Progenitor cell of endocrine pancreas (in vitro differentiated cells): Measurements from ENCODE around the gene BPIFB2. TPM values are rescaled to one million over a fixed set of nuclear protein-coding genes. Genes with fewer than 3 reads are reported as not detected.

Source experiments
- DNase-seq: peaks from one replicate; pipeline ENCODE4 v3.0.0; 2021; ENCODE audit warnings: low spot score; ENCODE audit not compliant: unreplicated experiment
- H3K27ac Mint-ChIP-seq: 2 replicates; pipeline ENCODE4 v1.8.0; 2021; ENCODE audit warnings: mild to moderate bottlenecking, moderate library complexity, mixed read lengths
- H3K27me3 Mint-ChIP-seq: 2 replicates; pipeline ENCODE4 v1.8.0; 2021; ENCODE audit warnings: mixed read lengths
- H3K36me3 Mint-ChIP-seq: 2 replicates; pipeline ENCODE4 v1.8.0; 2022; ENCODE audit warnings: mixed read lengths; ENCODE audit not compliant: insufficient read depth
- H3K4me1 Mint-ChIP-seq: 2 replicates; pipeline ENCODE4 v1.8.0; 2021; ENCODE audit warnings: low read depth, mixed read lengths
- H3K4me3 Mint-ChIP-seq: 2 replicates; pipeline ENCODE4 v1.8.0; 2021; ENCODE audit warnings: low read depth, mild to moderate bottlenecking, moderate library complexity, mixed read lengths
- H3K9me3 Mint-ChIP-seq: 2 replicates; pipeline ENCODE4 v1.8.0; 2021; ENCODE audit warnings: low read depth, mixed read lengths
- CTCF ChIP-seq: fragments of 200-600 bp; sonication (generic); IDR thresholded peaks from one replicate; pipeline ENCODE4 v1.5.0; 2021; ENCODE audit warnings: antibody characterized with exemption, mild to moderate bottlenecking; ENCODE audit not compliant: unreplicated experiment
- total RNA-seq: library from RNA; stranded (reverse); gene quantifications from 2 replicates; pipeline ENCODE4 v1.2.1, GENCODE V29; 2021

The BPIFB2 gene
- total RNA-seq, 1 donor from 2014 or later = not detected

DNA sequence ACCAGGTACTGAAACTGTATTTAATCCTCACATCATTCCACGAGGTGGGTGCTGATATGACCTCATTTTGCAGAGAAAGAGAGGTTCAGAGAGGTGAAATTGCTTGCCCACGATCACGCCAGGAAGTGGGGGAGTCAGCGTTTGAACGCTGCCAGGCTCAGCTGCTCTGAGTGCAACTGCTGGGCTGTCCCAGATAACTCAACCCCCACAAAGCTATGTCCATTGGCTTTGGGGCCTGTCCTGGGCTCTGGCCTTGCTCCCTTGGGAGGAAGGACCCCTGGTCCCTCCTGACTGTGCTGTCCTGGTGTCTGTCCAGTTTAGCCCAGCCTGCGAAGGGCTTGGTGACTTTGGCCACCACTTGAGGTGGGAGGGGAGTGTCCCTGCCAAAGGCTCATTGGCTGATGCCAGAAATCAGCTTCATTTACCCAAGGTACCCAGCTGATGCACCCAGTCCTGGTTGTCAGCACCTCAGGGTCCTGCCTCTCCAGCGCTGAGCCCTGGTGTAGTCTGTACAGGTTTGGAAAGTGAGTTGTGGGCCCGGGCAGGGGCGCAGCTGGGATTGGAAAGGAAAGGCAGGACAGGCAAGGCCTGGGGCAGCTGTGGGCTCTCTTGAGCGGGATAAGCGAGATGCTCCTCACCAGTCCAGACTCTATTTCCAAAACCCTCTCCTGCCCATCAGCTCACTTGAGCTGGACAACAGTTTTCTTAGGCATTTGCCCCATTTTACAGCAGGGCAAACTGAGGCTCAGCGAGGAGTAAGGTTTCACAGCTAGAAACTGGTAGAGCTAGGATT, 41.7 kb upstream of the BPIFB2 start:
- Mint-ChIP-seq H3K4me3 (no peak overlapping the region), H3K36me3 (no peaks in the 10 kb centered on the region), H3K4me1 (peaks cover 4% of the 10 kb centered on the region), H3K27me3 (peaks cover 3% of the 10 kb centered on the region), H3K9me3 (no peaks in the 10 kb centered on the region), H3K27ac (no peak overlapping the region)
- no peak for TF ChIP-seq CTCF
- no peak for DNase-seq

DNA sequence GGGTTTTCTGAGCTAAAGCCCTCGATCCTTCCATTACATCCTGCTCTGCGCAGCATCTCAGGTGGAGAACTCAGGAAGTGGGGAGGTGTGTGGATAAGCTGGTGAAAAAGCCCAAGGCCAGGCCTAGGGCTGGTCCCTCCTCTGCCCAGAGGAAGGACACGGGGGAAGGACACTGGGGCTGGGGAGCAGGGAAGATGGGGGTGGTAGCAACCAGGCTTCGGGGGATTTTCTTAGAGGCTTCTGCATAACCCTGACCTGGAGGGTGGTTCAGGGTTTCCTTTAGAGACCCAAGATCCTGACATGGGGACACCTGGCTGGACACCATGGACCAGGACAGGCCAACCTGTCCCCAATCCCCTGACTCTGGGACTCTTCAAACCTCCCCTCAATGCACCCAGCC, 41.1 kb upstream of the BPIFB2 start:
- H3K27me3 Mint-ChIP-seq = peaks cover 3% of the 10 kb centered on the region
- H3K9me3 Mint-ChIP-seq = no peaks in the 10 kb centered on the region
- no peak overlapping the region for H3K27ac Mint-ChIP-seq
- peaks cover 4% of the 10 kb centered on the region for H3K4me1 Mint-ChIP-seq
- no peak overlapping the region for H3K4me3 Mint-ChIP-seq
- DNase-seq = no peak
- H3K36me3 Mint-ChIP-seq = no peaks in the 10 kb centered on the region
- no peak for TF ChIP-seq CTCF

DNA sequence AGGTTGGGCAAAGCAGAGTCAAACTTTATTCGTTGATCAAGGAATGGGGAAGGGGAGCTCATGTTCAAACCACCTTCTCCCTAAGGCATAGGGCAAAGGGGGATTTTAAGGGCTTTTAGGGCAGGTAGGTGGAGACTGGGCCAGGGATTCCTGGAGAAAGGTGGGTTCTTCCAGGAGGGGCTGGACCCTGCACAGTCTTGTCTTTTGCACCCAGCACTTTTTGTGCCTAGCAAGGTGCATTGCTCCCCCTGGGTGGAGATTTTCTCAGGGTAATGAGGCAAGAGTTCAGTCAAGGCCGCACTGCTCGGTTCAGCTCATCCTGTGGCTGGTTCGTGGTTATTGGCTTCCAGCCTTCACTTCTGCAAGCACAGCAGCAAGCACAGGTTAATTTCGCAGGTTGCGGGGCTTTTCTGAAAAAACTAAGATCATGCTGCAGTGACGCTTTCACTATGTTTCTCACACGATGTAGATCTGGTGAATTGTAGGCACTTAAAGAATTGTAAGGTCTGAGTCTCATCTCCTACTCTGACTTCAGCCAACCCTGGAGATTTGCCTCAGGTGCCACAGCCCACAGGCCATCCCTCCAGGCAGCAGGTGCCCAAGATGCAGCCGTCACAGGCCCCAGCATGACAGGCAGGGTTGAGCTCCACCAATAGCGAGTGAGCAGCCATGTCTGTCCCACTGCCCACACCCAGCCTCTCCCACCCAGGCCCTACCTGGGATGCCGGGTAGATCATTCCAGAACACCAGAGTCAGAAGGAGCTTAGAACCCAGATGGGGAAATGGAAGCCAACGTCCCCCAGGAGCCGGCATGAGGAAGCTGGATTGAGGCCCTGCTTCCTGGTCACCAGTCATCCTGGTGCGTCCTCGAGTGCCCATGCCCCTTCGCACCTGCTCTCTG, 40.4 kb upstream of the BPIFB2 start:
- no peak for TF ChIP-seq CTCF
- Mint-ChIP-seq H3K9me3 (no peaks in the 10 kb centered on the region), H3K27me3 (peaks cover 3% of the 10 kb centered on the region), H3K27ac (no peak overlapping the region), H3K4me1 (peaks cover 4% of the 10 kb centered on the region), H3K4me3 (no peak overlapping the region), H3K36me3 (no peaks in the 10 kb centered on the region)
- no peak for DNase-seq

- Mint-ChIP-seq H3K4me3 (no peak overlapping the region), H3K36me3 (no peaks in the 10 kb centered on the region), H3K4me1 (no peaks in the 10 kb centered on the region), H3K27me3 (peaks cover 3% of the 10 kb centered on the region), H3K9me3 (no peaks in the 10 kb centered on the region), H3K27ac (no peak overlapping the region)
- no peak for TF ChIP-seq CTCF
- no peak for DNase-seq
Observed at GRCh38 chr20:32967961-32968457, 39.5 kb upstream of the BPIFB2 start.

DNA sequence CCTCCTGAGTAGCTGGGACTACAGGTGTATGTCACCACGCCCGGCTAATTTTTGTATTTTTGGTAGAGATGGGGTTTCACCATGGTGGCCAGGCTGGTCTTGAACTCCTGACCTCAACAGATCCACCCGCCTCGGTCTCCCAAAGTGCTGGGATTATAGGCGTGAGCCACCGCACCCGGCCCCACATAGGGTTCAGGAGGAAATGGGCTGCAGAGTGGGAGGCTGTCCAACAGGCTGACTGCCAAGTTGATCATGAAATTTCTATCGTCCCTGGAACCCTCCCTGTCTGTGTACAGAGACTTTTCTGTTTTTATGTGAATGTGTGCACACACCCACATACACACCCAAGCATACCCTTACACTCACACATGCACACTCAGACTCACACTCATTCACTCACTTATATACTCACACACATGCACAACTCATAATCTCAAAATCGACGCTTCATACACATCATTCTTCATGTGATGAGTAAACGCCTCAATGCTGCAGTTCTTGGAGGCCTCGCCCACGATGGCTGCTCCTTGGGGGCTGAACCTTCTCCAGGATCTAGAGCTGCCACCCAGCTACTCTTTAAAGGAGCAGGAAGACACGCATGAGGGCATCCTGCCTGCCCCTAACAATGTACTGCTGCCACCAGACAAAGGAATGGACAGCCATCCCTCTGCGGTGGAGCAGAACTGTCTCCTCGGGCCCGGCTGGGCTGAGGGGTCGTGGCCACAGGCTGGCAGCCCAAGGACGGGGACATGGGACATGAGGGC, 38.8 kb upstream of the BPIFB2 start:
- Mint-ChIP-seq H3K4me1 (no peaks in the 10 kb centered on the region), H3K36me3 (no peaks in the 10 kb centered on the region), H3K27ac (no peak overlapping the region), H3K9me3 (no peaks in the 10 kb centered on the region), H3K4me3 (no peak overlapping the region), H3K27me3 (peaks cover 3% of the 10 kb centered on the region)
- TF ChIP-seq CTCF = no peak
- no peak for DNase-seq
